ENCODE results near the gene RIMS4.

DNA sequence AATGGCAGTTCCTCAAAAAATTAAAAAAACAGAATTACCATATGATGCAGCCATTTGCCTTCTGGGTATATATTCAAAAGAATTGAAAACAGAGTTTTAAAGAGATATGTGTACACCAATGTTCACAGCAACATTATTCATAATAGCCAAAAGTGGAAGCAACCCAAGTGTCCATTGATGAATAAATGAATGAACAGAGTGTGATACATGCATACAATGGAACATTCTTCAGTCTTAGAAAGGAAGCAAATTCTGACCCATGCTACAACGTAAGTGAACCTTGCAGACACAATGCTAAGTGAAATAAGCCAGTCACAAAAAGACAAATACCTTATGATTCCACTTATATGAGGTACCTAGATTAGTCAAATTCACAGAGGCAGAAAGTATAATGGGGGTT lies 40.5 kb upstream of the RIMS4 start:
- no peak for TF ChIP-seq POLR2A (IDR thresholded peaks at IDR 0.05)
- TF ChIP-seq, protein P1, sequence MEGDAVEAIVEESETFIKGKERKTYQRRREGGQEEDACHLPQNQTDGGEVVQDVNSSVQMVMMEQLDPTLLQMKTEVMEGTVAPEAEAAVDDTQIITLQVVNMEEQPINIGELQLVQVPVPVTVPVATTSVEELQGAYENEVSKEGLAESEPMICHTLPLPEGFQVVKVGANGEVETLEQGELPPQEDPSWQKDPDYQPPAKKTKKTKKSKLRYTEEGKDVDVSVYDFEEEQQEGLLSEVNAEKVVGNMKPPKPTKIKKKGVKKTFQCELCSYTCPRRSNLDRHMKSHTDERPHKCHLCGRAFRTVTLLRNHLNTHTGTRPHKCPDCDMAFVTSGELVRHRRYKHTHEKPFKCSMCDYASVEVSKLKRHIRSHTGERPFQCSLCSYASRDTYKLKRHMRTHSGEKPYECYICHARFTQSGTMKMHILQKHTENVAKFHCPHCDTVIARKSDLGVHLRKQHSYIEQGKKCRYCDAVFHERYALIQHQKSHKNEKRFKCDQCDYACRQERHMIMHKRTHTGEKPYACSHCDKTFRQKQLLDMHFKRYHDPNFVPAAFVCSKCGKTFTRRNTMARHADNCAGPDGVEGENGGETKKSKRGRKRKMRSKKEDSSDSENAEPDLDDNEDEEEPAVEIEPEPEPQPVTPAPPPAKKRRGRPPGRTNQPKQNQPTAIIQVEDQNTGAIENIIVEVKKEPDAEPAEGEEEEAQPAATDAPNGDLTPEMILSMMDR (IDR thresholded peaks at IDR 0.05), result no peak

All from ovary (tissue), 3 donors.